Mucosa of descending colon (tissue), 3 donors: ENCODE measurements around the gene LTB4R2. TPM values are rescaled to one million over a fixed set of nuclear protein-coding genes. Genes with fewer than 3 reads are reported as not detected.

Source experiments
- ATAC-seq: fragments of 200-7000 bp; cut with Tn5 transposase; one replicate; pipeline ENCODE4 v1.9.1; 2020; ENCODE audit warnings: mild to moderate bottlenecking, moderate library complexity
- DNase-seq, 3 donors: peaks; one replicate each; pipeline ENCODE4 v3.0.0-alpha.2; 2020
- H3K36me3 ChIP-seq: fragments of 200-600 bp; one replicate; pipeline ENCODE4 v1.8.0; 2021; ENCODE audit warnings: low read depth, mild to moderate bottlenecking
- H3K4me1 ChIP-seq: fragments of 200-600 bp; one replicate; pipeline ENCODE4 v1.8.0; 2021; ENCODE audit warnings: low read depth, mild to moderate bottlenecking
- H3K4me3 ChIP-seq: fragments of 200-600 bp; one replicate; pipeline ENCODE4 v1.8.0; 2021; ENCODE audit warnings: mild to moderate bottlenecking
- H3K9me3 ChIP-seq: fragments of 200-600 bp; one replicate; pipeline ENCODE4 v1.8.0; 2021; ENCODE audit warnings: mild to moderate bottlenecking
- intact Hi-C, 2 donors: fragments of 100-400 bp; cut with DNase I in 1 of 2; cut with micrococcal nuclease in 1 of 2; formaldehyde crosslinking; loops; one replicate each; pipeline versions ENCODE4 v1.11.0 to v1.11.1; 2022; cut with DNase I, micrococcal nuclease
- total RNA-seq, 3 donors: library from RNA; stranded (reverse); fragmentation: NEBNext Ultra II Directional in 2 of 3; extraction: Animal tissue kit (Norgen Biotek cat#: 25700) in 2 of 3; gene quantifications; one replicate each; pipeline versions ENCODE4 v1.2.1 to v1.2.4, GENCODE V29; 2021 to 2023
- TF ChIP-seq, protein P1 (sequence below): fragments of 200-600 bp; IDR thresholded peaks from one replicate; pipeline ENCODE4 v1.8.0; 2022; ENCODE audit warnings: antibody characterized with exemption, mild to moderate bottlenecking
- donor health status: DM: no; HTN: no; CAD: no; lungs with moderate emphysema.
- donor health status: DM: no; HTN: no; CAD: no.
- donor health status: DM: no; HTN: yes; CAD: no.

Gene LTB4R2
- total RNA-seq, 3 donors from 2014 or later, result 3.7 to 6.3 (median 5.0) TPM

DNA sequence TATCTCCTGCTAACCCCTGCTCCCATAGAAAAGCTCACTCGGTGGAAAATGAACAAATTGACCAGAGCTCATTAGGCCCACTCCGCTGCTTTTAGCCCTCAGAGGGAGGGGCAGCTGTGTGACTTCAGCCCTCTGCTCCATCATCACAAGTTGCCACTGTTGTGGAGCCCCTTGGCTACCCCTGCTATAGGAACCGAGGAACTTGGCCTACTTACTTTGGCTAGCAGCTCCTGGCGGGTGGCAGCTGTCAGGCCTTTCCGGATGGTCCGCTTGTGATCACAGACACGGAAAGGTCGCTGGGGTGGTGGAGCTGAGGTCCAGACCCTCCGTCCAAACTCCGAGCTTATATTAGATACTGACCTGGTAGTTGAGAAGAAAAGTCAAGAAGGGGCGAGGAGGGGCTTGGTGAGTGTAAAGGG, 2.8 kb upstream of the LTB4R2 start:
- DNase-seq, result peak in 1 of 3 donors; percentile 24
- Histone ChIP-seq H3K4me3 (no peak overlapping the region), H3K4me1 (peaks cover 42% of the 10 kb centered on the region), H3K36me3 (peaks cover 8% of the 10 kb centered on the region), H3K9me3 (no peaks in the 10 kb centered on the region)
- TF ChIP-seq, protein P1, sequence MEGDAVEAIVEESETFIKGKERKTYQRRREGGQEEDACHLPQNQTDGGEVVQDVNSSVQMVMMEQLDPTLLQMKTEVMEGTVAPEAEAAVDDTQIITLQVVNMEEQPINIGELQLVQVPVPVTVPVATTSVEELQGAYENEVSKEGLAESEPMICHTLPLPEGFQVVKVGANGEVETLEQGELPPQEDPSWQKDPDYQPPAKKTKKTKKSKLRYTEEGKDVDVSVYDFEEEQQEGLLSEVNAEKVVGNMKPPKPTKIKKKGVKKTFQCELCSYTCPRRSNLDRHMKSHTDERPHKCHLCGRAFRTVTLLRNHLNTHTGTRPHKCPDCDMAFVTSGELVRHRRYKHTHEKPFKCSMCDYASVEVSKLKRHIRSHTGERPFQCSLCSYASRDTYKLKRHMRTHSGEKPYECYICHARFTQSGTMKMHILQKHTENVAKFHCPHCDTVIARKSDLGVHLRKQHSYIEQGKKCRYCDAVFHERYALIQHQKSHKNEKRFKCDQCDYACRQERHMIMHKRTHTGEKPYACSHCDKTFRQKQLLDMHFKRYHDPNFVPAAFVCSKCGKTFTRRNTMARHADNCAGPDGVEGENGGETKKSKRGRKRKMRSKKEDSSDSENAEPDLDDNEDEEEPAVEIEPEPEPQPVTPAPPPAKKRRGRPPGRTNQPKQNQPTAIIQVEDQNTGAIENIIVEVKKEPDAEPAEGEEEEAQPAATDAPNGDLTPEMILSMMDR, result no peak
- no peak for ATAC-seq
- intact Hi-C loops, result no loop called here

DNA sequence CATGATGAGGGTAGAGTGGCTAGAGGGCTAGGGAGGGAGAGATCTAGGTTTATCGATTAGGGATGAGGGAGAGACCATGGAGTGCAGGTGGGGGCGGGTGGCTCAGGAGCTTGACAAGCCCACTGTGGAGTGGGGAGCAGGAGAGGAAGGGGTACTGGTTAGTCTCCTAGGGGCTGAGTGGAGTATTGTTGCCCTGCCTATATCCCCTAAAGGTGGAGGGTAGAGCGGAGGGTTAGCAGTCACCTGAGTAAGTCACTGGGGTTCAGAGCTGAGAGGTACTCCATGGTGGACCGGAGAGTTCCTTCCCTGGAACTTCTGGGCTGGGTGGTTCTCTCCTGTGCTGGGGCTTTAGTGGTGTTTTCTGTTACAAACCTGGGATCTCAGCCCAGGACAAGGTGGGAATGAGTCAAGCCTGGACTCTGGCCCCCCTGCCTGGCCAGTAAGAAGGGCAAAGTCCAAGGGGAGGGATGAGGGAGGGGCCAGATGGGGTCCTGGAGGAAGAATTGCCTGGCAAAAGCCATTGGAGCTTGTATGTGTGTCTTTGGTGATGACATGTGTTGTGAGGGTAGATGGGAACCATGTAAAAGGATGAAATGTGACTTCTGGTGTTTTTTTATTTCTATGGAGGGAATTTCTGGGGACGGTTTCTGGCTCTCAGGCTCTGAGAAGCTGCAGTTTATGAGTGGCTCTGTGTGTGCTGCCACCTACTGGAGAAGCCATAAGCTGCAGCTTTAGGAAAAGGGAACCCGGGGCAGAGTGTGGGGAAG, 2.2 kb upstream of the LTB4R2 start, which contains the start of gene CIDEB:
Gene CIDEB, minus strand, starts transcription at position 403 of the 767 bp plus-strand sequence. Its CDS starts 119 bp downstream, at position 284.
- TF ChIP-seq, protein P1, result peak; percentile 94
- no peak within 1 kb of the TSS for H3K4me3 ChIP-seq
- intact Hi-C loops, result no loop called here
- DNase-seq (peak in 2 of 3 donors; percentile 84 to 88), ATAC-seq (peak; percentile 69)
- H3K36me3 ChIP-seq, result peaks cover 8% of the 10 kb centered on the region
- H3K4me1 ChIP-seq, result peaks cover 45% of the 10 kb centered on the region
- no peaks in the 10 kb centered on the region for H3K9me3 ChIP-seq

DNA sequence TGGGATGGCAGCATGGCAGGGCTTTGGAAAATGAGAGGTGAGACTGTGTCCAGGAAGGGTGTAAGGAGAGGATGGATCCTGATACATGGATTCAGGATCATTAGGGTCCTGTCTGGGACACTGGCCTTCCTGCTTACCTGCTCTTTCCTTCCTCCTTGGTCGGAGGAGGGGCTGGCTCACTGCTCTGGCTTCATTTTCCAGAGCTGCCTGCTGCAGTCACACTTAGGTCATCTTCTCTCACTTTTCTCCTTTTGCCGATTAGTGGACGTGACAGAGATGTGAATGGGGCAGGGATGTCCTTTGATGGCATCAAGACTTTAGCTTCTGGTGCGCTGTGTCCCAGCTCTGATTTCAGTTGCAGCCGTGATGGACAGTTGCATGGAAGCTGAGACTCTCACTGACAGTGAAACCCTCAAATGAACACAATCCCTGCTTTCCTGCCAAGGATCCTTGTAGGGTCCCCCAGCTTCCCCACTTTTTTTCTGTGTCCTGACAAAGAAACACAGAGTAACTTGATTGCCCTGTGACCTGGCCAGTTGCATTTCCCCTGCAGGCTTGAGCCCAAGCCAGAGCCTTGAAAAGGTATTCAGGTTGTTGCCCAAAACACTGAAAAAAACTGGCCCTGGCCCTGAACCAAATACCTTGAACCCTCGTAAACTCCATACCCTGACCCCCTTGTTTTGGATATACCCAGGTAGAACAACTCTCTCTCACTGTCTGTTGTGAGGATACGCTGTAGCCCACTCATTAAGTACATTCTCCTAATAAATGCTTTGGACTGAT, 1.4 kb upstream of the LTB4R2 start:
- Histone ChIP-seq H3K36me3 (peaks cover 8% of the 10 kb centered on the region), H3K9me3 (no peaks in the 10 kb centered on the region), H3K4me3 (no peak overlapping the region), H3K4me1 (peaks cover 46% of the 10 kb centered on the region)
- DNase-seq (no peak), ATAC-seq (no peak)
- intact Hi-C loops, result no loop called here
- TF ChIP-seq, protein P1, result no peak

DNA sequence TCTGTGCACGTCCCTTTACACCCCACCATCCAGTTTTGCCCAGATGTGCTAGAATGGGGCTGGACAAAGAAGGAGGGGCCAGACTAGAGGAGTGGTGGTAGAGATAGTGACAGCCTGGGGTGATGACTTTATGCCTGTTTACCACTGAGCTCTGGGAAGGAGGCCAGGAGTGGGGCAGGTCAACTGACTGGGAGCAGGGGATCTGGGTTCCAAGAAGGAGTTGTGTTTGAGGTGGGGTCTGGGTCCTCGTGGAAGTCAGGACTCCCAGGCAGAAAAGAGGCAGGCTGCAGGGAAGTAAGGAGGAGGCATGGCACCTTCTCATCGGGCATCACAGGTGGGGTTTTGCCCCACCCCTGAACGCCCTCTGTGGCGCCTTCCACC, 315 bp downstream of the LTB4R2 start:
- H3K4me3 ChIP-seq, result no peak overlapping the region
- DNase-seq (peak in 2 of 3 donors; percentile 66 to 71), ATAC-seq (peak; percentile 17)
- peaks cover 50% of the 10 kb centered on the region for H3K4me1 ChIP-seq
- intact Hi-C loops, result no loop called here
- TF ChIP-seq, protein P1, result no peak
- H3K36me3 ChIP-seq, result no peaks in the 10 kb centered on the region
- no peaks in the 10 kb centered on the region for H3K9me3 ChIP-seq

DNA sequence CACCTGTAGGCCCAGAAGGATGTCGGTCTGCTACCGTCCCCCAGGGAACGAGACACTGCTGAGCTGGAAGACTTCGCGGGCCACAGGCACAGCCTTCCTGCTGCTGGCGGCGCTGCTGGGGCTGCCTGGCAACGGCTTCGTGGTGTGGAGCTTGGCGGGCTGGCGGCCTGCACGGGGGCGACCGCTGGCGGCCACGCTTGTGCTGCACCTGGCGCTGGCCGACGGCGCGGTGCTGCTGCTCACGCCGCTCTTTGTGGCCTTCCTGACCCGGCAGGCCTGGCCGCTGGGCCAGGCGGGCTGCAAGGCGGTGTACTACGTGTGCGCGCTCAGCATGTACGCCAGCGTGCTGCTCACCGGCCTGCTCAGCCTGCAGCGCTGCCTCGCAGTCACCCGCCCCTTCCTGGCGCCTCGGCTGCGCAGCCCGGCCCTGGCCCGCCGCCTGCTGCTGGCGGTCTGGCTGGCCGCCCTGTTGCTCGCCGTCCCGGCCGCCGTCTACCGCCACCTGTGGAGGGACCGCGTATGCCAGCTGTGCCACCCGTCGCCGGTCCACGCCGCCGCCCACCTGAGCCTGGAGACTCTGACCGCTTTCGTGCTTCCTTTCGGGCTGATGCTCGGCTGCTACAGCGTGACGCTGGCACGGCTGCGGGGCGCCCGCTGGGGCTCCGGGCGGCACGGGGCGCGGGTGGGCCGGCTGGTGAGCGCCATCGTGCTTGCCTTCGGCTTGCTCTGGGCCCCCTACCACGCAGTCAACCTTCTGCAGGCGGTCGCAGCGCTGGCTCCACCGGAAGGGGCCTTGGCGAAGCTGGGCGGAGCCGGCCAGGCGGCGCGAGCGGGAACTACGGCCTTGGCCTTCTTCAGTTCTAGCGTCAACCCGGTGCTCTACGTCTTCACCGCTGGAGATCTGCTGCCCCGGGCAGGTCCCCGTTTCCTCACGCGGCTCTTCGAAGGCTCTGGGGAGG, 985 bp downstream of the LTB4R2 start, which contains the start of gene LTB4R:
Gene LTB4R, plus strand, starts transcription at position 857 of the 959 bp plus-strand sequence. CDS start 4,150 bp downstream, outside the sequence.
- ATAC-seq (peak; percentile 77), DNase-seq (peak; percentile 74 to 88 (median 88))
- peaks cover 57% of the 10 kb centered on the region for H3K4me1 ChIP-seq
- H3K9me3 ChIP-seq, result no peaks in the 10 kb centered on the region
- TF ChIP-seq, protein P1, result peak; percentile 33
- peak within 1 kb of the TSS; percentile 11 for H3K4me3 ChIP-seq
- intact Hi-C loops, result no loop called here
- H3K36me3 ChIP-seq, result no peaks in the 10 kb centered on the region
